PC-9 (cell line): ENCODE results near the gene TMEM174. TPM values are rescaled to one million over a fixed set of nuclear protein-coding genes. Genes with fewer than 3 reads are reported as not detected.

Source experiments
- BruUV-seq: library from RNA; stranded (reverse); fragments of 400-500 nt; replicated peaks from 2 replicates; lab custom pipeline; 2021; lab: Mats Ljungman, UMichigan
- CTCF ChIA-PET: fragments of 300-600 bp; sonication (Branson Sonifier 250); formaldehyde crosslinking; loops from one replicate; lab custom pipeline; 2022; ENCODE audit warnings: antibody characterized with exemption; lab: Charles Lee
- POLR2A ChIA-PET: fragments of 300-600 bp; sonication (Branson Sonifier 250); formaldehyde crosslinking; loops from one replicate; lab custom pipeline; 2022; ENCODE audit warnings: antibody characterized with exemption; ENCODE audit not compliant: unreplicated experiment; lab: Charles Lee
- DNase-seq, 2 experiments: peaks; one replicate each; pipeline versions ENCODE4 v3.0.0 to v3.0.0-alpha.2; 2015 to 2022; ENCODE audit warnings: mixed read lengths in 1 of 2
- H2AFZ ChIP-seq: fragments of 200-600 bp; sonication (generic); 2 replicates; pipeline ENCODE4 v1.8.1; 2017; ENCODE audit warnings: antibody characterized with exemption
- H3F3A ChIP-seq: fragments of 200-600 bp; sonication (generic); 2 replicates; pipeline ENCODE4 v1.8.1; 2017; ENCODE audit warnings: antibody characterized with exemption, mild to moderate bottlenecking, low read depth; ENCODE audit not compliant: insufficient read depth
- H3K27ac ChIP-seq: fragments of 200-600 bp; sonication (generic); 2 replicates; pipeline ENCODE4 v1.6.1; 2016; ENCODE audit warnings: mixed run types
- H3K27me3 ChIP-seq: fragments of 200-600 bp; sonication (generic); 2 replicates; pipeline ENCODE4 v1.6.1; 2016; ENCODE audit warnings: low read depth, mixed run types; ENCODE audit not compliant: insufficient read depth
- H3K36me3 ChIP-seq: fragments of 200-600 bp; sonication (generic); 2 replicates; pipeline ENCODE4 v1.6.1; 2016; ENCODE audit warnings: low read depth, mixed run types
- H3K4me1 ChIP-seq: fragments of 200-600 bp; sonication (generic); replicated peaks from 2 replicates; pipeline ENCODE4 v1.6.1; 2016; ENCODE audit warnings: mixed run types; ENCODE audit not compliant: insufficient read depth
- H3K4me2 ChIP-seq: fragments of 200-600 bp; sonication (generic); 2 replicates; pipeline ENCODE4 v1.6.1; 2017; ENCODE audit warnings: mixed run types
- H3K4me3 ChIP-seq: fragments of 200-600 bp; sonication (generic); 2 replicates; pipeline ENCODE4 v1.6.1; 2016; ENCODE audit warnings: mixed run types
- H3K79me2 ChIP-seq: fragments of 200-600 bp; sonication (generic); 2 replicates; pipeline ENCODE4 v1.6.1; 2017; ENCODE audit warnings: low read depth, mixed run types
- H3K9me2 ChIP-seq: fragments of 200-600 bp; sonication (generic); 2 replicates; pipeline ENCODE4 v1.8.1; 2017; ENCODE audit warnings: mild to moderate bottlenecking; ENCODE audit not compliant: insufficient read depth
- H3K9me3 ChIP-seq: fragments of 200-600 bp; sonication (generic); 2 replicates; pipeline ENCODE4 v1.8.1; 2016; ENCODE audit warnings: low read depth; ENCODE audit not compliant: insufficient read depth
- H4K20me1 ChIP-seq: fragments of 200-600 bp; sonication (generic); 2 replicates; pipeline ENCODE4 v1.8.1; 2017; ENCODE audit not compliant: insufficient read depth
- EZH2 ChIP-seq: fragments of 200-600 bp; sonication (generic); IDR thresholded peaks from 2 replicates; pipeline ENCODE4 v1.8.0; 2017; ENCODE audit warnings: antibody characterized with exemption, low read depth
- intact Hi-C: fragments of 100-400 bp; cut with micrococcal nuclease; formaldehyde crosslinking; loops from one replicate; pipeline ENCODE4 v1.10.0; 2022; ENCODE audit not compliant: unreplicated experiment
- total RNA-seq: library from RNA; stranded (reverse); gene quantifications from 2 replicates; pipeline ENCODE4 v1.2.3, GENCODE V29; 2021
- TF ChIP-seq, protein P1 (sequence below): fragments of 200-600 bp; sonication (generic); conservative IDR thresholded peaks from 2 replicates; pipeline ENCODE4 v1.6.1; 2017; ENCODE audit warnings: mixed run types, antibody characterized with exemption, mild to moderate bottlenecking, moderate library complexity

The TMEM174 gene
- total RNA-seq, 1 experiment from 2014 or later: not detected

DNA sequence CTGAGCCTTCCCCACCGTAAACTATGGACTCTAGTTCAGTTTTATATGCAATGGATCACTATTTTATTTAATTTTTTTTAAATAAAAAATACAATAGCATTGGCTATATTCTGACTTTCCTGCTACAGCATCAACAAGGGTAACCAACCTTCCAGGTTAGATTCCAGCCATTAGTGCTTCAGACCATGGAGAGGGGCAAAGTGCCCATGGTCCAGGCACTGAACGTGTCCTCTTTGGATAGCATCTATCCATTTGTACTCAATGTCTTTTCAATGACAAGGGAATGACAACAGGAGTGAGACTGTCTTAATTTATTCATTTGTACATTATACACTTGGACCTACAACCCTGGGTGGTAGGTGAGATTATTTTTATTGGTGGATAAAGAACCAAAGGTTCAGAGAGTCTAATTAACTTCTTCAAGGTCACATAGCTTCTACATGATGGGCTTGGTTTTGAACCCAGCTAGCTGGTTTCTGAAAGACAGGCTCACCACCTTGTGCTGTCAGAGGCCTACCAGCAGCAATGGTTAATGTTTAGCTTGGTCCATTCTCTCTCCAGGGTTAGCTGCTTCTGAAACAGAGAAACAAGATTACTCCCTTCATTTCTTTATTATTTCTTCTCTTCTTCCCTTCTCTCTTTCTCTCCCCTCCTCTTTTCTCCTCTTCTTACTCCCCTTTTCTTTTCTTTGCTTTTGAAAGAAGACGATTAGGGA lies 41.1 kb upstream of the TMEM174 start:
- H3K27me3 ChIP-seq: no peaks in the 10 kb centered on the region
- H3K4me3 ChIP-seq: no peak overlapping the region
- no peak overlapping the region for H2AFZ ChIP-seq
- H3K9me3 ChIP-seq: no peaks in the 10 kb centered on the region
- no peaks in the 10 kb centered on the region for H3K4me1 ChIP-seq
- ChIA-PET CTCF (no interaction called here), POLR2A (no interaction called here)
- no peak for DNase-seq
- no peaks in the 10 kb centered on the region for H4K20me1 ChIP-seq
- intact Hi-C loops: no loop called here
- H3K4me2 ChIP-seq: no peak overlapping the region
- no peaks in the 10 kb centered on the region for H3K79me2 ChIP-seq
- BruUV-seq: no TSS peak
- H3K9me2 ChIP-seq: no peaks in the 10 kb centered on the region
- TF ChIP-seq, protein P1, sequence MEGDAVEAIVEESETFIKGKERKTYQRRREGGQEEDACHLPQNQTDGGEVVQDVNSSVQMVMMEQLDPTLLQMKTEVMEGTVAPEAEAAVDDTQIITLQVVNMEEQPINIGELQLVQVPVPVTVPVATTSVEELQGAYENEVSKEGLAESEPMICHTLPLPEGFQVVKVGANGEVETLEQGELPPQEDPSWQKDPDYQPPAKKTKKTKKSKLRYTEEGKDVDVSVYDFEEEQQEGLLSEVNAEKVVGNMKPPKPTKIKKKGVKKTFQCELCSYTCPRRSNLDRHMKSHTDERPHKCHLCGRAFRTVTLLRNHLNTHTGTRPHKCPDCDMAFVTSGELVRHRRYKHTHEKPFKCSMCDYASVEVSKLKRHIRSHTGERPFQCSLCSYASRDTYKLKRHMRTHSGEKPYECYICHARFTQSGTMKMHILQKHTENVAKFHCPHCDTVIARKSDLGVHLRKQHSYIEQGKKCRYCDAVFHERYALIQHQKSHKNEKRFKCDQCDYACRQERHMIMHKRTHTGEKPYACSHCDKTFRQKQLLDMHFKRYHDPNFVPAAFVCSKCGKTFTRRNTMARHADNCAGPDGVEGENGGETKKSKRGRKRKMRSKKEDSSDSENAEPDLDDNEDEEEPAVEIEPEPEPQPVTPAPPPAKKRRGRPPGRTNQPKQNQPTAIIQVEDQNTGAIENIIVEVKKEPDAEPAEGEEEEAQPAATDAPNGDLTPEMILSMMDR: no peak
- no peak for TF ChIP-seq EZH2
- no peaks in the 10 kb centered on the region for H3F3A ChIP-seq
- H3K36me3 ChIP-seq: no peaks in the 10 kb centered on the region
- no peak overlapping the region for H3K27ac ChIP-seq

DNA sequence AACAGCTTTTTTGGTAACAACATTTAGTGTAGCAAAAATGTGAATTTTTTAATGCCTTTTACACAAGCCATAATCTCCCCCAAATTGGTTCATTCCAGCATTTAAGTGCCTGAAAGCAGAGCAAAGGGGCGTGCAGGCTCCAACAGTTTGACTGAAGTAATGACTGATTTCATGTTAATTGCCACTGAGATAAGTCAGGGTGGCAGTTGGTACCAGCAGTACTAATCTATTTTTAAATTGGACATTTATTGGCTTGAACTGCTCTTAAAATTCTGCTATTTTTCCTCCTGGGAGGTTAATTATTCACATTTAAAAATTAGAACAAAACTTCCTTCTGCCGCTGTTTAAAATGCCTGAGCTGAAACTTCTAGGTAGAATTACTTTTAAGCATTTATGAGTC lies 40.2 kb upstream of the TMEM174 start:
- Histone ChIP-seq H3K27me3 (no peaks in the 10 kb centered on the region), H3K4me2 (no peak overlapping the region), H3K4me1 (no peaks in the 10 kb centered on the region), H3F3A (no peaks in the 10 kb centered on the region), H3K27ac (no peak overlapping the region), H4K20me1 (no peaks in the 10 kb centered on the region), H3K9me2 (no peaks in the 10 kb centered on the region), H3K9me3 (no peaks in the 10 kb centered on the region), H2AFZ (no peak overlapping the region), H3K36me3 (no peaks in the 10 kb centered on the region), H3K4me3 (no peak overlapping the region), H3K79me2 (no peaks in the 10 kb centered on the region)
- ChIA-PET CTCF (no interaction called here), POLR2A (interaction anchor here (0.6 kb wide), 1 partner anchor 341 kb away, joined by 11 read pairs; no protein-coding TSS in a partner anchor)
- BruUV-seq: no TSS peak
- no peak for DNase-seq
- intact Hi-C loops: no loop called here
- TF ChIP-seq, protein P1: no peak
- no peak for TF ChIP-seq EZH2

DNA sequence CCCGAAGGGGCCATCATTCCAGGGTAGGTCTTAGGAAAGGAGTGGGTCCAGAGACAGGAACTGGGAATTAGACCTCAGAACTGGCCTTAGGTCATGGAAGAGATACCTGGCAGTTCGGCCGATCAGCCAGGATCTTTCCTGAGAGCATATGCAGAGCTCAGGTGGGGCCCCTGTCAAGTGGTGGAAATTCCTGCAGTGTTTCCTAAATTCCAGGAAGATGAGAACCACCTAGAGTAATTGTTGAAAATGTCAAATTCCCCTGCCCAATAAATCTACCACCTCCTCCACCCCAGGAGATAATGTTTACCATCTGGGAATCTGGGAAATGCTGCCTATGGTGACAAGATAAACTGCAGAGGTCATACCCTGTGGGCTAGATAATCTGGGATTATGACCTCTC lies 38.0 kb upstream of the TMEM174 start:
- intact Hi-C loops: loop anchor here (5.0 kb wide), 1 partner anchor 317 kb away; no protein-coding TSS in a partner anchor
- TF ChIP-seq EZH2: no peak
- TF ChIP-seq, protein P1: no peak
- H3K9me2 ChIP-seq: no peaks in the 10 kb centered on the region
- no peaks in the 10 kb centered on the region for H4K20me1 ChIP-seq
- no TSS peak for BruUV-seq
- H3K36me3 ChIP-seq: no peaks in the 10 kb centered on the region
- H3F3A ChIP-seq: no peaks in the 10 kb centered on the region
- no peak overlapping the region for H3K27ac ChIP-seq
- ChIA-PET CTCF (no interaction called here), POLR2A (no interaction called here)
- no peaks in the 10 kb centered on the region for H3K9me3 ChIP-seq
- no peak overlapping the region for H2AFZ ChIP-seq
- no peaks in the 10 kb centered on the region for H3K27me3 ChIP-seq
- H3K79me2 ChIP-seq: no peaks in the 10 kb centered on the region
- no peaks in the 10 kb centered on the region for H3K4me1 ChIP-seq
- no peak overlapping the region for H3K4me3 ChIP-seq
- DNase-seq: no peak
- H3K4me2 ChIP-seq: no peak overlapping the region
